Adipose tissue (tissue), 3 donors: Measurements from ENCODE around the gene PHYKPL. TPM values are rescaled to one million over a fixed set of nuclear protein-coding genes. Genes with fewer than 3 reads are reported as not detected.
"Not testable (repeated sequence)": the region's sequence is repeated elsewhere in the genome, so short reads cannot be mapped to it uniquely, and the experiment has no call there.

Source experiments
- H3K27ac ChIP-seq: one replicate; pipeline ENCODE4 v1.5.1; 2013; ENCODE audit warnings: low read depth, low read length
- WGBS, 3 donors: extraction: QIAGEN DNeasy Blood & Tissue Kit; methylation state at CpG; one replicate each; pipeline ENCODE4 v1.1.7; 2013; 5-methylcytosine and 5-hydroxymethylcytosine counted together
- polyA plus RNA-seq, 3 donors: library from polyadenylated mRNA; stranded (reverse); fragments of 200-250 nt; gene quantifications; one replicate each; pipeline ENCODE4 v1.2.3, GENCODE V29; 2013
- donor health status: healthy with polysubstance abuse.
- donor health status: Bipolar disorder and iron deficiency.
- donor health status: healthy.

The PHYKPL gene
- polyA plus RNA-seq, 3 donors: 32.0 to 76.5 (median 65.5) TPM

DNA sequence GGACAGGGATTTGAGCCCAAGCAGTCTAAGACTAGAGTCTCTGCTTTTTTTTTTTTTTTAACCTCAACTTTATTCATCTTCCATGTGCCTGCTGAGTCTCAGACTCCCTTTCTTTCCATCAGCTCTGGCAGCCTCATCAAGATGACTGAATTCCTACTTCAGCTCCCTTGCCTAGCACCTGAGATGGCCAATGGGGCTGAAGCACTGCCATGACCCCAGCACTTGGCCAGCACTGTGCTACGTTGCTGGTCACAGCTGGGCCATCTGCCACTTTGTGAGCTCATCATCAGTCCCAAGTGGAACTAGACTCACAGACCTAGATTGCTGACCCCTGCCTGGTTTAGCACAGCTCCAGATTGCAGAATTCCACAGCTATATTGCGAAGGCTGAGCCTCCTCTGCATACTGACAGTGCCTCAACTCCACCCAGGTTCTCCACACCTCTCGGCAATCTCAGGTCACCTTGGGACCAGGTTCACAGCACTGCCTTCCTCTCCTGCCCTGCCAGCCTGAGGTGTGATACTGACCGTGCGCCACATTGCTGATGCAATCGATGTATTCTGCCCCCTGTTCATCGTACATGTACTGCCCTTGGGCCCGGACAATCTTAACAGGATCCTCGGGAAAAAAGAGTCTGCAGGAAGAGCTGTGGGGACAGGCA is 1.6 kb downstream of the PHYKPL start:
- no peak overlapping the region for H3K27ac ChIP-seq
- 52 to 62% (median 59%) methylated on average over 9 of the region's 9 CpGs for whole genome bisulfite sequencing, 3 donors

DNA sequence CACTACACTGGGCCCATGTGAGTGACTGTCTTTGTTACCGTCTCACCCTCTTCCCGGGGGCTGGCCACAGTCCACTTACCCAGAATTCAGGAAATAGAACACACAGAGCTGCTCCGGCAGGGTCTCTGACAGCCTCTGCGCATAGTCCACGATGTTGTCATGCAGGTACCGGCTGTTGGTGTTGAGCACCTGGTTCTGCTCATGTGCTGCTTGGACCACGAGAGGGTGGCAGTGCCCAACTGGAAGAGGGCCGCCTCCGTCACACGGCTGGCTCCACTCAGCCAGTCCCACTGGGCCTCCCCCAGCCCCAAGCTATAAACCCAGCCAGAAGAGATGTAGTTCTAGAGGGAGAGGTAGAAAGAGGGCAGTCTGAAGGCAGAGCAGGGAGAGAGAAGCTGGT is 2.7 kb downstream of the PHYKPL start:
- 85 to 94% (median 89%) methylated on average over 10 of the region's 10 CpGs for WGBS, 3 donors
- H3K27ac ChIP-seq: no peak overlapping the region

DNA sequence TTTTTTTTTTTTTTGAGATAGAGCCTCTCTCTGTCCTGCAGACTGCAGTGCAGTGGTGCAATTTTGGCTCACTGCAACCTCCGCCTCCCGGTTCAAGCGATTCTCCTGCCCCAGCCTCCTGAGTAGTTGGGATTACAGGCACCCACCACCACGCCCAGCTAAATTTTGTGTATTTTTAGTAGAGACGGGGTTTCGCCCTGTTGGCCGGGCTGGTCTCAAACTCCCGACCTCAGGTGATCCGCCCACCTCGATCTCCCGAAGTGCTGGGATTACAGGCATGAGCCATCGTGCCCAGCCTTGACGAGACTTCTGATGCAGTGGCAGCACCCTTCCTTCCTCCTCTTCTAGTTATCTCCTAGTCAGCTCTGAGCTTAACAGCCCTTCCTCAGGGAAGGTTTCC is 3.5 kb downstream of the PHYKPL start:
- not testable (repeated sequence) for H3K27ac ChIP-seq
- WGBS, 3 donors: 93 to 96% (median 95%) methylated on average over 13 of the region's 13 CpGs

DNA sequence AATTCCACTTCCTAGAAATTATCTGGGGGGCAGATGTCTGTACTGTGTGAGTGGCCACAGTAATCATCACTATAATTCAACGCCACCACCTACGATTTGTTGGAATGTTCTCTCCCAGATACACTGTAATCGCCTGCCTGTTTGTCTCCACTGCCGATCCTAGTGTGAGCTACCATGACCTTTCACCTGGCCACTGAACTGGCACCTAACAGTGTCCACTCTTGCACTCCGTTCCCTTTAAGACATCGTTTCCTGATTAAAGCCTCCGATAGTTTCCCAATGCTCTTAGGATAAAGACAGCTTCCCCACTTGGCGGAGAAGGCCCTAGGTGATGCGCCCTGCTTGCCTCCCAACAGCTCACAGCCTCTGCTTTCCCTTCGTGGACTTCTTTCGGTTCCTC is 4.0 kb downstream of the PHYKPL start:
- WGBS, 3 donors: 86 to 94% (median 87%) methylated on average over 11 of the region's 11 CpGs
- no peak overlapping the region for H3K27ac ChIP-seq

DNA sequence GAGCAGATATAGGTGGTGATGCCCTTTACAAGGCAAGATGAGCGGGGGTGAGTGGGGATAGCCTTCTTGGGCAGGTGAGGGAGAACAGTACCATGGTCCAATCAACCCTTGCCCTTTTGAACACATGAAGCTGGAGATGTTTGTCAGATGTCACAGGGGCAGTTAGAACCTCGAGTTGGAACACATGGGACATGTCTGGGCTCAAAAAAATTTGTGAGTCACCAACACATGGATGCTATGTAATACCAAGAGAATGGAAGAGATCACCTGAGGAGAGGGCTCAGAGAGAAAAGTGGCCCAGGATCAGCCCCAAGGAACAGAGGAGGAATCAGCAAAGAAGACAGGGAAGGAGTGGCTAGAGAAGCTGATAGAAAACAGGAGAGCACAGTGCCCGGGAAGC is 4.7 kb downstream of the PHYKPL start:
- H3K27ac ChIP-seq: no peak overlapping the region
- WGBS, 3 donors: 86 to 91% (median 89%) methylated on average over 3 of the region's 3 CpGs

DNA sequence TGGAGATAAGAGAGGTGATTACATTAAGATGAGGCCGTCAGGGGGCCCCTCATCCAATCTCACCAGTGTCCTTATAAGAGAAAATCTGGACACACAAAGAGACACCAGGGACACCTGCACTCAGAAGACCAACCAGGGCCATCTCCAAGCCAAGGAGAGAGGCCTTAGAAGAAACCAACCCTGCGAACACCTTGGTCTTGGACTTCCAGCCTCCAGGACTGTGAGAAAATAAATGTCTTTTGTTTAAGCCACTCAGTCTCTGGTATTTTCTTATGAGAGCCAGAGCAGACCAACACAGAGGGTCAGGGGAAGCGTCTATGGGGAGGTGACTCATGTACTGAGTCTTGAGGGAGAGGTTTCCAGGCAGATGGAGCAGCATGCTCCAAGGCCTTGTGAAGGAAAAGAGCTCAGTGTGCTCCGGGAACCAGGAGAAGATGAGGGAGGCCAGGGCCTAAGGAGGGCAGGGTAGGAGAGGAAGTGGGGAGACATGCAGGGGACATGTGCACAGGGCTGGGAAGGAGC is 5.4 kb downstream of the PHYKPL start:
- 94 to 99% (median 95%) methylated on average over 4 of the region's 4 CpGs for WGBS, 3 donors
- no peak overlapping the region for H3K27ac ChIP-seq

DNA sequence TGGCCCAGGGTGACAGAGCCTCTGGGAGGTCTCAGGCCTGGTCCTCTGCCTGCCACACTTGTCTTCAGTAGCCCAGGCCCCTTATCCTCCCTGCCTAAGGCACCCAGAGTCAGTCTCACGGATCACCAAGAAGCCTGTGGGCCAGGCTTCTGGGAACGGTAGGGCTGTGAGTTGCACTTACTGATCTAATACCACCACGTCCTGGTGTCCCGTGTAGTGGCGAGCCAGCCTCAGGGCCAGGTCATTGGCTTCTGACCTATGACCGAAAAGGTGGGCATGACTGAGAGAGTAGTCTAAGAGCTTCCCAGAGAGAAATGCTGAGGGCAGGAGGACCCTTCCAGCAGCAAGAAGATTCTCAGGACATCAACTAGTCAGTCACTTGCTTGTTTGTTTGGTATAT is 7.4 kb downstream of the PHYKPL start:
- no peak overlapping the region for H3K27ac ChIP-seq
- WGBS, 3 donors: 90 to 93% (median 93%) methylated on average over 6 of the region's 6 CpGs

DNA sequence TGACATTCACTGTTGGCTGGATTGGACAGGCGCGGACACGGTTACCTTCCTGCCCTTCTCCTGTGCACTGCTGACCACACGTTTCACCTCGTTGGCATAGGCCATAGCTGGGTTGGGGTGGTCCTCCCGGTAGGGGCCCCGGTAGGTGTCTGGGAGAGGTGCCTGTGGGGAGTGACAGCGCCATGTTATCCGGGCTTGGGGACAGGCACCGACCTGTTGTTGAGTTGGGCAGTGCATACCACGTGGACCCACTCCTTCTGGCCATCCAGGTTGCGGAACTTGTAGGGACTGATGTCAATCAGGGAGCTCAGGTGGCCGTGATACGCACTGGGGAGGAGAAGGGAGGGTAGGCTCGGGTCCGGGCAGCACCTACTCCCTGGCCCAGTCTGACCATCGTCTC is 8.2 kb downstream of the PHYKPL start:
- WGBS, 3 donors: 90 to 94% (median 93%) methylated on average over 17 of the region's 17 CpGs
- H3K27ac ChIP-seq: no peak overlapping the region

DNA sequence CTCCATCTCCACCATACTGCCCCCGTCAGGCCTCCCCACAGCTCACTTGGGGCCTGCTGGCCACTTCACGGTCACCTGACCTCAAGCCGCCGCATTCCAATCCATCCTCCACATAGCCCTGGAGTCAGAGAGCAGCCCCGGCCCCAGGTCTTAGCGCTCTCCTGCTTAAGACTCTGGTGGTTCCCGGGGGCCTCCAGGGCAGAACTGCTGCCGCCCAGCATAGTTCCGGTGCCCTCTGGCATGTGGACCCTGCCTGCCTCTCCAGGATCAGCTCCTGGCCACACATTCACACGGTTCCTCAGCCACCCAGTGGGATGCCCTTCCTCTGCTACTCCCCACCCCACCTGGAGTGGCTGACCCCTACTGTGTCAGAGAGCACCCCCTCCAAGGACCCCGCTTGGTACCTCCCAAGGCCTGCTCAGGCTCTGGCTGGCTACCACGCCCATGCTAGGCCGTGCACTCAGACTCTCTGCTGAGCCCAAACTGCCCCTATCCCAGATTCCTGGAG is 8.7 kb downstream of the PHYKPL start:
- H3K27ac ChIP-seq: no peak overlapping the region
- WGBS, 3 donors: 71 to 76% (median 72%) methylated on average over 13 of the region's 13 CpGs

DNA sequence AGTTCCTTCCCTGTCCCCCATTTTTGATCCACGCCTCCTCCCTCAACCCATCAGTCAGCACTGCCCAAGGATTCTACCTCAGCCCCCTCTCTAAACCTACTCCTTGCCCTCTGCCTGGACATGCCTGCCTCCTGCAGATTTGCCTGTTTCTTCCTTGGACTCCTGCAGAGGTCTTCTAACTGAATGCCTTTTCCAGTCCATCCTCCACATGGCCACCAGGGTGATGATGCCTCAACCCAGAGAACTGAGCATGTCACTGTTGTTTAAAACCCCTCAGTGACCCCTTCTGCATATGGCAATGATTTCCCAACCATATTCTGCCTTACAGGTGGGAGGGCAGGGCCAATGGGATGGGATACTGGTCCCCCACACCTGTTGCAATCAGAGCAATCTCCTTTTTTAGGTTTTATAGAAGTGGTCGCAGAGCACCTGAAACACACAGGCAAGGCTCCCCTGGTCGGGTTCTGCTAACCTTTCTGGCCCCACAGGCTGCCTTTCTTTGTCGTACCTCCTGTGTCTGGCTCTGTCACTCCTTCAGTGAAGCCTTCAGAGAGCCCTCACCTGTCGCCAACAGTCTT is 9.3 kb downstream of the PHYKPL start:
- H3K27ac ChIP-seq: no peak overlapping the region

DNA sequence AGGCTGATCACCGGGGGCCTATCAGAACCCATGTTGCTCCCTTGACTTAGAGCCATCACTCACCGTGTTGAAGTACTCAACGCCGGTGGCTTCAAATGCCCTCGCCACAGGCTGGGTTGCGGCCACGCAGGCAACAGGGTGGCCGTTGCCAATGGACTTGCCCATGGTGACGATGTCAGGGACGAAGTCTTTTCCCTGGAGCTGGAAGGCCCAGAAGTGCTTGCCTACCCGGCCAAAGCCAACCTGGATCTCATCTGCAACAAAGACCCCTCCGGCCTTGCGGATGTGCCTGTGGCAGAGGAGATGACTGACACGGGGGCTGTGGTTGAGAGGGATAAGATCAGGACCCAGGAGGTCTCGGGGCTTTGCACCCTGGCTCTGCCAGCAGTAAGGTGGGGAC is 10.3 kb downstream of the PHYKPL start:
- WGBS, 3 donors: 94 to 97% (median 97%) methylated on average over 15 of the region's 15 CpGs
- H3K27ac ChIP-seq: no peak overlapping the region

More for the DNA sequence above, 9.3 kb downstream of the PHYKPL start:
- 89% methylated on average over 5 of the region's 5 CpGs for WGBS, 3 donors

DNA sequence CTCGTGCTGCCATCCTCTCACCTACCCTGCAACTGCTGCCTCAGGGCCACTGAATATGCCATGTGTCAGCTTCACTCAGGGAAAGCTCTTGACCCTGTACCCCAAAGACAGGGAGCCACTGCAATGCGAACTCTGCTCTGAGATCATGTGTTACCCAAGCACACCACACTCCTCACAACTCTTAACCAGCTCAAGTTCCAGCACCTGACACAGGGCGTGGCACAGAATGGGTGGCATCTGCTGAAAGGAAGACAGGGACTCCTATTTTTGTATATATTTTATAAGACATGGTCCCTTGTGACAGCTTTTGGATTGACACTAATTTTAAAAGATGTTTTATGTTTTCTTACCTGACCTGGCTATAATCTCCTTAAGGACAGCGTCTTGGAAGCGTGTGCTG is 10.7 kb downstream of the PHYKPL start:
- 74 to 79% (median 77%) methylated on average over 5 of the region's 5 CpGs for WGBS, 3 donors

DNA sequence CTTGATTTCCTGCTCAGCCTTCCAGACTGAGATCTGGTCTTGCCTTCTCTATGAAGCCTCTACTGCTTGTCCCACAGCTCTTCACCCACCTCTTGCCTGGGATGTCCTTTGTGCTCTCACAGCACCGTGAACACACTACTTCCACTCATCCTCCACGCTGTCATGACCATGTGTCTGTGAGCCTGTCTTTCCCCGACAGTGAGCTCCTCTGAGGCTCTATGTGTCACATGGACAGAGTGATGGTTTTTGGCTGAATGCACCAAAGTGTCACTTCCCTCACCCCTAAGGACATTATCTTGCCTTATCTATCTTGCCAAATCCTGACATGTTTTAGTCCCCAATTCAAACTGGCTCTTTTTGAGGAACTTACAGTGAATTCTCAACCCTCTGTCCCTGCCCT is 11.3 kb downstream of the PHYKPL start:
- H3K27ac ChIP-seq: no peak overlapping the region
- 57 to 87% (median 58%) methylated on average over 3 of the region's 3 CpGs for WGBS, 3 donors

More for the DNA sequence above, 10.7 kb downstream of the PHYKPL start:
- H3K27ac ChIP-seq: no peak overlapping the region

DNA sequence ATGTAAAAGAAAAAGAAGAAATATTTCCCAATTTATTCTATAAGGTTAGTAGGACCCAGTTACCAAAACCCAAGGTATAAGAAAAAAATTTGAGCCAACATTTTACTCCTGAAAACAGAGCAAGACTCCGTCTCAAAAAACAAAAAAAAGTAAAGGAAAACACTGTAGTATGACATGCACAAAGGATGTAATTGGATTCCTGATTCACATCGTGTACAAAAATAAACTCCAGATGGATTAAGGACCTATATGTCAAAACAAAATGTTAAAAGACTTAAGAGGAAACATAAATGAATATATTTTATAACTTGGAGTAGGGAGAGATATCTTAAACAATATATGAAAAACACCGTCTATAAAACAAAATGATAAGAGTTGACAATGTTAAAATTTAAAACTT is 13.8 kb downstream of the PHYKPL start:
- WGBS, 3 donors: 86 to 87% (median 87%) methylated on average over 3 of the region's 3 CpGs
- no peak overlapping the region for H3K27ac ChIP-seq

DNA sequence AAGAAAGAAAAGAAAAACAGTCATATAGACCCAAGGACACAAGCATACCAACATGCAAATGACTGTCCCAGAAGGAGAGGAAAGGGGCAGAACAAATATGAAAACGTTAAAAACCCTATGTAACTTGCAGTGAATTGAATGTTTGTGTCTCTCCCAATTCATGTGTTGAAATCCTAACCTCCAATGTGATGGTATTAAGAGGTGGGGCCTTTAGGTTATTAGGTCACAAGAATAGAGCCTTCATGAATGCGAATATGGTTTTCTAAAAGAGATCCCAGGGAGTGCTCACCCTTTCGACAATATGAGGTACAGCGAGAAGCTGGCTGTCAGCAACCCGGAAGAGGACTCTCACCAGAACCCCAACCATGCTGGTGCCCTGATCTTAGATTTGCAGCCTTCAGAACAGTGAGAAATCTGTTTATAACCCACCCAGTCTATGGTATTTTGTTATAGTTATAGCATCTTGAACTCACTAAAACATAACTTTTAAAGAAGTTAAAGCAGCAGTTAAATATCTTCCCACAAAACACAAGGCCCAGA is 14.3 kb downstream of the PHYKPL start:
- WGBS, 3 donors: 79 to 90% (median 83%) methylated on average over 5 of the region's 5 CpGs
- H3K27ac ChIP-seq: no peak overlapping the region

DNA sequence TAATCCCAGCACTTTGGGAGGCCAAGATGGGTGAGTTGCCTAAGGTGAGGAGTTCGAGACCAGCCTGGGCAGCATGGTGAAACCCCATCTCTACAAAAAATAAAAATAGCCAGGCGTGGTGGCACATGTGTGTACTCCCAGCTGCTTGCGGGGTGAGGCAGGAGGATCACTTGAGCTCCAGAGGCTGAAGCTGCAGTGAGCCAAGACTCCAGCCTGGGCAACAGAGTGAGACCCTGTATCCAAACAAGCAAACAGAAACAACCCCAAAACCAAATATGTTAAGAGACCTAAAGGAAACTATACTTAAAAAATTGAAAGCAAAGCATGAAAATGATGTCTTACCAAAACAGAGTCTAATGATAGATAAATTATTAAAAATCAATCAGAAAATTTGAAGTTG is 15.8 kb downstream of the PHYKPL start:
- no peak overlapping the region for H3K27ac ChIP-seq
- 85 to 96% (median 86%) methylated on average over 3 of the region's 3 CpGs for WGBS, 3 donors

DNA sequence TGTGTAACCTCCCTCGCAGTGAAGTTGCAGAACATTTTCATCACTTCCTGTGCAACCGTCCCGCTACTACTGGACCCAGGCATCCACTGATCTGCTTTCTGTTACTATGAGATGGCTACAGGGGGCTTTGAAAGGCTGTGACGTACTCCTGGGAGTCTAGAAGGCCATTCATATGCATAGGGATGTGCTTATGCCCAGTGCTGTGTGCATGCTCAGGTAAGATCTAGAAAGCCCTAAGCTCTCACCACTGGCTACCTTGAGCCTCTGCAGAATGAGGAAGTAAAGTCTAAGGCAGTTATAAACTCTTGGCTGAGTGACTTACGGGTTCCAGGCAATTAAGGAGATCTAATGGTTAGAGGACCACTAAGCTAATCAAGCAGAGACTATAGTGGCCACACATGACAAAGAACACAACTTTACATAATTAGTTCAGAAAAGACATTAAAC is 16.5 kb downstream of the PHYKPL start:
- 57 to 93% (median 65%) methylated on average over 5 of the region's 5 CpGs for WGBS, 3 donors

DNA sequence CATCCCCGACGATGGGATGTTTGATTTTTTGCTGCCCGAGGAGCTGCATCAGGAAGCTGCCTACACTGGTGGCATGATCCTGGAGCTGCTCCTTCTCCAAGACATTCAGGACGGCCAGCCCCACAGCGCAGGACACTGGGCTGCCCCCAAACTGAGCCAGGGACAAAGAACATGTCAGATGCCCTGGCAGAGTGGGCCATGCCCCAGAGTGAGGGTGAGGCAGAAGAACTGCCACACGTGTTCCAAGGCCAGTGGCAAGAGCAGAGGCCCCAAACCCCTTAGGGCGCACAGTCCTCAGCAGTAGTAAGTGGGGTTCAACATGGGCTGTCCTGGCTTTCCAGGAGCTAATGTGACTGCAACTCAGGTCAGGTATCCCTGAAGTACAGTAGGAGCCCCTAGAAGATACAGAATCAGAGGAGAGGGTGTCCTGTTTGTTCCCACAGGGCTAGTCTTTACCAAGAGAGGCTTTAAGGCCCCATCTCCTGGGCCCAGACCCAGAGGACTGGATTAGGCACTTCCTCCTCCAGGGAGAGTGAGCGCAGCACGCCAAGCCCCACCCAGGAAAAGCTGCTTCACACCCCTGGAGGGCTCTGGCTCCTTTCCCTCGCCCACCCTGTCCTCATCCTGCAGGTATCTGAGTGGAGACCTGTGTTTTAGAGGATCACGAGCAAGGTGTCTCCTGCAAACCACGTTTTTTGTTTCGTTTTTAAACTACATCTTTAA is 17.2 kb downstream of the PHYKPL start:
- WGBS, 3 donors: 71 to 87% (median 71%) methylated on average over 13 of the region's 13 CpGs

More for the DNA sequence above, 16.5 kb downstream of the PHYKPL start:
- no peak overlapping the region for H3K27ac ChIP-seq

More for the DNA sequence above, 17.2 kb downstream of the PHYKPL start:
- peak overlapping the region; percentile 26 for H3K27ac ChIP-seq
